ENCODE results near the gene ABHD17B.

ABHD17B gene

DNA sequence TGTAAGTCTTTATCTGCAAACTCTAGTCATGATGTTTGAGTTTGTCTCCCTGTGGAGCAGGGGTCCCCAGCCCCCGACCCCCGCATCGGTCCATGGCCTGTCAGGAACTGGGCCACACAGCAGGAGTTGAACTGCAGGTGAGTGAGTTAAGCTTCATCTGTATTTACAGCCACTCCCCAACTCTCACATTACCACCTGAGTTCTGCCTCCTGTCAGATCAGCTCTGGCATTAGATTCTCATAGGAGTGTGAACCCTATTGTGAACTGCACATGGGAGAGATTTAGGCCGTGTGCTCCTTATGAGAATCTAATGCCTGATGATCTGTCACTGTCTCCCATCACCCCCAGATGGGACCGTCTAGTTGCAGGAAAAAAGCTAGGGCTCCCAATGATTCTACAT is 7.4 kb upstream of the ABHD17B start:
- ChIA-PET POLR2A (no interaction called here), CTCF (no interaction called here)
- DNase-seq (ENCODE audit: extremely low spot score) = no peak
- no peak for TF ChIP-seq ZNF384 (IDR thresholded peaks at IDR 0.05)
- no peak for TF ChIP-seq NFRKB (IDR thresholded peaks at IDR 0.05)
- no peak for TF ChIP-seq FOXM1 (IDR thresholded peaks at IDR 0.05; ENCODE audit: borderline replicate concordance)
- TF ChIP-seq FOXA1 (IDR thresholded peaks at IDR 0.05) = no peak
- no peak for TF ChIP-seq SUZ12 (IDR thresholded peaks at IDR 0.05)
- no peak for TF ChIP-seq SP1 (IDR thresholded peaks at IDR 0.05)
- TF ChIP-seq BHLHE40 (IDR thresholded peaks at IDR 0.05; ENCODE audit: borderline replicate concordance) = no peak
- TF ChIP-seq TARDBP (IDR thresholded peaks at IDR 0.05) = no peak
- no peak for TF ChIP-seq CTBP1 (IDR thresholded peaks at IDR 0.05; ENCODE audit: borderline replicate concordance)
- TF ChIP-seq ELF4 (IDR thresholded peaks at IDR 0.05) = no peak
- no peak for TF ChIP-seq ARNT (IDR thresholded peaks at IDR 0.05)
- TF ChIP-seq LEF1 (IDR thresholded peaks at IDR 0.05; ENCODE audit: borderline replicate concordance) = no peak
- TF ChIP-seq HDGF (IDR thresholded peaks at IDR 0.05; ENCODE audit: borderline replicate concordance) = no peak
- no peak for TF ChIP-seq L3MBTL2 (conservative IDR thresholded peaks at IDR 0.05)
- TF ChIP-seq, protein P1, sequence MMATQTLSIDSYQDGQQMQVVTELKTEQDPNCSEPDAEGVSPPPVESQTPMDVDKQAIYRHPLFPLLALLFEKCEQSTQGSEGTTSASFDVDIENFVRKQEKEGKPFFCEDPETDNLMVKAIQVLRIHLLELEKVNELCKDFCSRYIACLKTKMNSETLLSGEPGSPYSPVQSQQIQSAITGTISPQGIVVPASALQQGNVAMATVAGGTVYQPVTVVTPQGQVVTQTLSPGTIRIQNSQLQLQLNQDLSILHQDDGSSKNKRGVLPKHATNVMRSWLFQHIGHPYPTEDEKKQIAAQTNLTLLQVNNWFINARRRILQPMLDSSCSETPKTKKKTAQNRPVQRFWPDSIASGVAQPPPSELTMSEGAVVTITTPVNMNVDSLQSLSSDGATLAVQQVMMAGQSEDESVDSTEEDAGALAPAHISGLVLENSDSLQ (IDR thresholded peaks at IDR 0.05) = no peak
- TF ChIP-seq FOXK2 (IDR thresholded peaks at IDR 0.05) = no peak

GRCh38 chr9:71916834-71917534 is 6.0 kb upstream of the ABHD17B start:
- no peak for DNase-seq (ENCODE audit: extremely low spot score)
- POLR2A ChIA-PET = no interaction called here
- CTCF ChIA-PET = no interaction called here
- TF ChIP-seq, protein P1 (IDR thresholded peaks at IDR 0.05) = no peak
- TF ChIP-seq NFRKB (IDR thresholded peaks at IDR 0.05) (no peak), ARNT (IDR thresholded peaks at IDR 0.05) (no peak), FOXK2 (IDR thresholded peaks at IDR 0.05) (no peak), SUZ12 (IDR thresholded peaks at IDR 0.05) (no peak), HDGF (IDR thresholded peaks at IDR 0.05; ENCODE audit: borderline replicate concordance) (no peak), ZNF384 (IDR thresholded peaks at IDR 0.05) (no peak), LEF1 (IDR thresholded peaks at IDR 0.05; ENCODE audit: borderline replicate concordance) (no peak), BHLHE40 (IDR thresholded peaks at IDR 0.05; ENCODE audit: borderline replicate concordance) (no peak), FOXM1 (IDR thresholded peaks at IDR 0.05; ENCODE audit: borderline replicate concordance) (no peak), CTBP1 (IDR thresholded peaks at IDR 0.05; ENCODE audit: borderline replicate concordance) (no peak), FOXA1 (IDR thresholded peaks at IDR 0.05) (no peak), L3MBTL2 (conservative IDR thresholded peaks at IDR 0.05) (no peak), ELF4 (IDR thresholded peaks at IDR 0.05) (no peak), SP1 (IDR thresholded peaks at IDR 0.05) (no peak), TARDBP (IDR thresholded peaks at IDR 0.05) (no peak)

- CTCF ChIA-PET = no interaction called here
- no peak for DNase-seq (ENCODE audit: extremely low spot score)
- POLR2A ChIA-PET = interaction anchor here (0.8 kb wide), 1 partner anchor 108 kb away, joined by 3 read pairs; no protein-coding TSS in a partner anchor
- TF ChIP-seq ELF4 (IDR thresholded peaks at IDR 0.05) = no peak
- TF ChIP-seq SUZ12 (IDR thresholded peaks at IDR 0.05) = no peak
- TF ChIP-seq BHLHE40 (IDR thresholded peaks at IDR 0.05; ENCODE audit: borderline replicate concordance) = no peak
- TF ChIP-seq HDGF (IDR thresholded peaks at IDR 0.05; ENCODE audit: borderline replicate concordance) = no peak
- TF ChIP-seq LEF1 (IDR thresholded peaks at IDR 0.05; ENCODE audit: borderline replicate concordance) = no peak
- TF ChIP-seq ZNF384 (IDR thresholded peaks at IDR 0.05) = no peak
- TF ChIP-seq FOXK2 (IDR thresholded peaks at IDR 0.05) = no peak
- no peak for TF ChIP-seq CTBP1 (IDR thresholded peaks at IDR 0.05; ENCODE audit: borderline replicate concordance)
- TF ChIP-seq, protein P1 (IDR thresholded peaks at IDR 0.05) = no peak
- TF ChIP-seq TARDBP (IDR thresholded peaks at IDR 0.05) = no peak
- TF ChIP-seq SP1 (IDR thresholded peaks at IDR 0.05) = no peak
- no peak for TF ChIP-seq NFRKB (IDR thresholded peaks at IDR 0.05)
- no peak for TF ChIP-seq FOXA1 (IDR thresholded peaks at IDR 0.05)
- no peak for TF ChIP-seq L3MBTL2 (conservative IDR thresholded peaks at IDR 0.05)
- TF ChIP-seq FOXM1 (IDR thresholded peaks at IDR 0.05; ENCODE audit: borderline replicate concordance) = no peak
- no peak for TF ChIP-seq ARNT (IDR thresholded peaks at IDR 0.05)
Observed at GRCh38 chr9:71915495-71915894, 4.5 kb upstream of the ABHD17B start.

- ChIA-PET POLR2A (interaction anchor here (1.2 kb wide), 2 partner anchors 8 to 19 kb away, joined by 3 to 5 read pairs; no protein-coding TSS in a partner anchor), CTCF (no interaction called here)
- DNase-seq (ENCODE audit: extremely low spot score) = no peak
- TF ChIP-seq FOXK2 (IDR thresholded peaks at IDR 0.05) (no peak), BHLHE40 (IDR thresholded peaks at IDR 0.05; ENCODE audit: borderline replicate concordance) (no peak), CTBP1 (IDR thresholded peaks at IDR 0.05; ENCODE audit: borderline replicate concordance) (no peak), ELF4 (IDR thresholded peaks at IDR 0.05) (no peak), LEF1 (IDR thresholded peaks at IDR 0.05; ENCODE audit: borderline replicate concordance) (no peak)
- TF ChIP-seq, protein P1 (IDR thresholded peaks at IDR 0.05) = no peak
Observed at GRCh38 chr9:71911908-71912335, 929 bp upstream of the ABHD17B start.

GRCh38 chr9:71910650-71911060 is 338 bp downstream of the ABHD17B start:
- TF ChIP-seq BHLHE40 (IDR thresholded peaks at IDR 0.05; ENCODE audit: borderline replicate concordance) = no peak
- TF ChIP-seq FOXA1 (IDR thresholded peaks at IDR 0.05) = no peak
- no peak for TF ChIP-seq ARNT (IDR thresholded peaks at IDR 0.05)
- TF ChIP-seq ZNF384 (IDR thresholded peaks at IDR 0.05) = no peak
- no peak for TF ChIP-seq HDGF (IDR thresholded peaks at IDR 0.05; ENCODE audit: borderline replicate concordance)
- no peak for TF ChIP-seq CTBP1 (IDR thresholded peaks at IDR 0.05; ENCODE audit: borderline replicate concordance)
- TF ChIP-seq, protein P1 (IDR thresholded peaks at IDR 0.05) = no peak
- TF ChIP-seq SP1 (IDR thresholded peaks at IDR 0.05) = no peak
- TF ChIP-seq NFRKB (IDR thresholded peaks at IDR 0.05) = no peak
- ChIA-PET CTCF (no interaction called here), POLR2A (interaction anchor here (1.2 kb wide), 2 partner anchors 9 to 20 kb away, joined by 3 to 5 read pairs; no protein-coding TSS in a partner anchor)
- no peak for DNase-seq (ENCODE audit: extremely low spot score)

Measured in HEK293T (cell line).